Neural progenitor cell (in vitro differentiated cells): ENCODE measurements around the gene GPAM. TPM values are rescaled to one million over a fixed set of nuclear protein-coding genes. Genes with fewer than 3 reads are reported as not detected.

Experiments
- DNase-seq: peaks from one replicate; pipeline ENCODE4 v3.0.0-alpha.2; 2016; ENCODE audit warnings: low spot score
- H2AFZ ChIP-seq: fragments of 200-600 bp; sonication (generic); replicated peaks from 2 replicates; pipeline ENCODE4 v1.6.1; 2016; ENCODE audit warnings: antibody characterized with exemption
- H3F3A ChIP-seq: fragments of 200-600 bp; sonication (generic); 2 replicates; pipeline ENCODE4 v1.6.1; 2016; ENCODE audit warnings: antibody characterized with exemption, low read depth
- H3K27ac ChIP-seq: fragments of 200-600 bp; sonication (generic); 2 replicates; pipeline ENCODE4 v1.5.1; 2016; ENCODE audit warnings: mild to moderate bottlenecking
- H3K27me3 ChIP-seq: fragments of 200-600 bp; sonication (generic); 2 replicates; pipeline ENCODE4 v1.6.1; 2016; ENCODE audit warnings: mild to moderate bottlenecking, moderate library complexity
- H3K36me3 ChIP-seq: fragments of 200-600 bp; sonication (generic); 2 replicates; pipeline ENCODE4 v1.5.1; 2016
- H3K4me1 ChIP-seq: fragments of 200-600 bp; sonication (generic); 2 replicates; pipeline ENCODE4 v1.6.1; 2016; ENCODE audit warnings: mixed run types
- H3K4me2 ChIP-seq: fragments of 200-600 bp; sonication (generic); 2 replicates; pipeline ENCODE4 v1.6.1; 2016
- H3K4me3 ChIP-seq: fragments of 200-600 bp; sonication (generic); 2 replicates; pipeline ENCODE4 v1.5.1; 2016
- H3K79me2 ChIP-seq: fragments of 200-600 bp; sonication (generic); 2 replicates; pipeline ENCODE4 v1.6.1; 2016; ENCODE audit warnings: low read depth
- H3K9ac ChIP-seq: fragments of 200-600 bp; sonication (generic); 2 replicates; pipeline ENCODE4 v1.6.1; 2016
- H3K9me3 ChIP-seq: fragments of 200-600 bp; sonication (generic); 2 replicates; pipeline ENCODE4 v1.5.1; 2016; ENCODE audit warnings: low read depth
- H4K20me1 ChIP-seq: fragments of 200-600 bp; sonication (generic); 2 replicates; pipeline ENCODE4 v1.6.1; 2016; ENCODE audit warnings: low read depth
- H3K27ac Mint-ChIP-seq: 3 replicates; pipeline ENCODE4 v1.8.0; 2021; ENCODE audit warnings: mixed read lengths
- H3K27me3 Mint-ChIP-seq: 2 replicates; pipeline ENCODE4 v1.8.0; 2022; ENCODE audit warnings: low read depth, mild to moderate bottlenecking, inconsistent platforms, moderate library complexity, mixed read lengths; ENCODE audit not compliant: insufficient read depth
- H3K36me3 Mint-ChIP-seq: 3 replicates; pipeline ENCODE4 v1.8.0; 2021; ENCODE audit warnings: mixed read lengths
- H3K4me1 Mint-ChIP-seq: 3 replicates; pipeline ENCODE4 v1.8.0; 2021; ENCODE audit warnings: mixed read lengths
- H3K4me3 Mint-ChIP-seq: 3 replicates; pipeline ENCODE4 v1.8.0; 2021; ENCODE audit warnings: mild to moderate bottlenecking, moderate library complexity, mixed read lengths
- H3K9me3 Mint-ChIP-seq: 3 replicates; pipeline ENCODE4 v1.8.0; 2020; ENCODE audit warnings: mixed read lengths
- EZH2 ChIP-seq: fragments of 200-600 bp; sonication (generic); IDR thresholded peaks from 2 replicates; pipeline ENCODE4 v1.6.1; 2017; ENCODE audit warnings: antibody characterized with exemption, mild to moderate bottlenecking, moderate library complexity
- EZH2phosphoT487 ChIP-seq: fragments of 200-600 bp; sonication (generic); IDR thresholded peaks from 2 replicates; pipeline ENCODE4 v1.6.1; 2017; ENCODE audit warnings: antibody characterized with exemption
- total RNA-seq: library from RNA; depleted of rRNA; stranded (reverse); fragments of >200 nt; gene quantifications from 2 replicates; pipeline ENCODE4 v1.2.3, GENCODE V29; 2015; ENCODE audit warnings: low replicate concordance
- TF ChIP-seq, protein P1 (sequence below): fragments of 200-600 bp; sonication (generic); IDR thresholded peaks from 2 replicates; pipeline ENCODE4 v1.5.1; 2017; ENCODE audit warnings: antibody characterized with exemption, mild to moderate bottlenecking

The GPAM gene
- total RNA-seq, 1 donor from 2014 or later, result 18.9 TPM

DNA sequence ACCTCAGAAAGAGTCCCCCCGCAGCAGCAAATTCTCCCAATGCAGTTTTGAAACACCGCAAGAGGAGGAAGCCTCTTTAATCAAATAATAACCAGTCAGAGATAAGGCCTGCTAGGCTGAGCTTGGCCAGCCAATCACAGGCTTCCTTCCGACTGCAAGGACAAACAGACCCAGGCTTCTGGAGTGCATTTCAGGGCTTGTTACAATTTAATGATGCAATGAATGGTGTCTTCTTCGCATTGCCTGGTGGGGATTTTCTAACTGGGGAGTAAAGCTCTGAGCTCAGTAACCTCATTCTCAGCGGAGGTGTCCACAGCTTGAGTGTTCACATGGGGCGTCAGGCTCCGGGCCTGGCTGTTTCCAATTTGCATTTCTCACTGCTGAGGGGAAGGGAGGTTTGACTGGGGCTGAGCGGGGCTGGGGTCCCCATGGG, 31.8 kb upstream of the GPAM start:
- Histone ChIP-seq H3K27me3 (no peaks in the 10 kb centered on the region), H3K79me2 (no peaks in the 10 kb centered on the region), H3K27ac (no peak overlapping the region), H3K4me3 (no peak overlapping the region), H4K20me1 (no peaks in the 10 kb centered on the region), H3K9me3 (no peaks in the 10 kb centered on the region), H3K36me3 (no peaks in the 10 kb centered on the region), H3K9ac (no peak overlapping the region), H3K4me2 (no peak overlapping the region), H3F3A (peaks cover 6% of the 10 kb centered on the region), H2AFZ (peak overlapping the region; percentile 7), H3K4me1 (peaks cover 14% of the 10 kb centered on the region)
- peaks cover 2% of the 10 kb centered on the region for H3K9me3 Mint-ChIP-seq
- no peak for DNase-seq
- no peak overlapping the region for H3K4me3 Mint-ChIP-seq
- H3K27me3 Mint-ChIP-seq, result peaks cover 3% of the 10 kb centered on the region
- TF ChIP-seq EZH2, result no peak
- TF ChIP-seq, protein P1, sequence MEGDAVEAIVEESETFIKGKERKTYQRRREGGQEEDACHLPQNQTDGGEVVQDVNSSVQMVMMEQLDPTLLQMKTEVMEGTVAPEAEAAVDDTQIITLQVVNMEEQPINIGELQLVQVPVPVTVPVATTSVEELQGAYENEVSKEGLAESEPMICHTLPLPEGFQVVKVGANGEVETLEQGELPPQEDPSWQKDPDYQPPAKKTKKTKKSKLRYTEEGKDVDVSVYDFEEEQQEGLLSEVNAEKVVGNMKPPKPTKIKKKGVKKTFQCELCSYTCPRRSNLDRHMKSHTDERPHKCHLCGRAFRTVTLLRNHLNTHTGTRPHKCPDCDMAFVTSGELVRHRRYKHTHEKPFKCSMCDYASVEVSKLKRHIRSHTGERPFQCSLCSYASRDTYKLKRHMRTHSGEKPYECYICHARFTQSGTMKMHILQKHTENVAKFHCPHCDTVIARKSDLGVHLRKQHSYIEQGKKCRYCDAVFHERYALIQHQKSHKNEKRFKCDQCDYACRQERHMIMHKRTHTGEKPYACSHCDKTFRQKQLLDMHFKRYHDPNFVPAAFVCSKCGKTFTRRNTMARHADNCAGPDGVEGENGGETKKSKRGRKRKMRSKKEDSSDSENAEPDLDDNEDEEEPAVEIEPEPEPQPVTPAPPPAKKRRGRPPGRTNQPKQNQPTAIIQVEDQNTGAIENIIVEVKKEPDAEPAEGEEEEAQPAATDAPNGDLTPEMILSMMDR, result no peak
- H3K27ac Mint-ChIP-seq, result peak overlapping the region; percentile 54
- H3K4me1 Mint-ChIP-seq, result peaks cover 26% of the 10 kb centered on the region
- H3K36me3 Mint-ChIP-seq, result no peaks in the 10 kb centered on the region

DNA sequence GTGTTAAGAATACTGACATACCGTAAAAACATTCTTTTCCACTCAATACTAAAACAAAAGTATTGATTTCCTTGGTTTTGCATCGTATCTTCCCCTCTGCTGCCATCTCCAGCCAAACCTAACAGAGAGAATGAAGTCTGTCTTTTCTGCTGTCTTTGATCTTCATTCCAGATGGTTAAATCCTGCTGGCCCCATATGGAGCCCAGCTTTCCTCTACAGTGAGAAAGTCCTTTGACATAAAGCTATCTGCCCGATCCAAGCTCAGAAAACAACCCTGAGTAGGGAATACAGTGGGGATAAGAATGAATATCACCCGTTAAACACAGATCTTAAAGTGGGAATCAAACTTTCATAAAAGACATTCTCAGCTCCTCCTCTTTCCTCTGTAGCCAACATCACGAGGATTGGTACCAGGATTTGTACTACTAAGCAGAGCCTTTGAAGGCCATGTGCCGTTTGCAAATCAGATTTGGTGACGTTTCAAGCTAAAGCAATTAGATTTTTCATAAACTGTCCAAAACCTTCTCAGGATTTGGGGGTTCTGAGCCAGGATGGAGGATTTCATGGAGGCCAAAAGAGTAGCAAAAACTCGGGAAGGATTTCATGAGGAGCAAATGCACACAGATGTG, 30.8 kb upstream of the GPAM start:
- Mint-ChIP-seq H3K36me3 (no peaks in the 10 kb centered on the region), H3K4me1 (peaks cover 36% of the 10 kb centered on the region), H3K9me3 (no peaks in the 10 kb centered on the region), H3K4me3 (no peak overlapping the region), H3K27me3 (peaks cover 3% of the 10 kb centered on the region), H3K27ac (no peak overlapping the region)
- Histone ChIP-seq H3F3A (peaks cover 6% of the 10 kb centered on the region), H3K4me3 (no peak overlapping the region), H3K4me1 (peaks cover 14% of the 10 kb centered on the region), H3K79me2 (no peaks in the 10 kb centered on the region), H2AFZ (no peak overlapping the region), H3K9me3 (no peaks in the 10 kb centered on the region), H3K4me2 (no peak overlapping the region), H3K27me3 (no peaks in the 10 kb centered on the region), H3K36me3 (no peaks in the 10 kb centered on the region), H4K20me1 (no peaks in the 10 kb centered on the region), H3K9ac (no peak overlapping the region), H3K27ac (no peak overlapping the region)
- TF ChIP-seq EZH2phosphoT487 (no peak), EZH2 (no peak)
- TF ChIP-seq, protein P1, result no peak
- no peak for DNase-seq

DNA sequence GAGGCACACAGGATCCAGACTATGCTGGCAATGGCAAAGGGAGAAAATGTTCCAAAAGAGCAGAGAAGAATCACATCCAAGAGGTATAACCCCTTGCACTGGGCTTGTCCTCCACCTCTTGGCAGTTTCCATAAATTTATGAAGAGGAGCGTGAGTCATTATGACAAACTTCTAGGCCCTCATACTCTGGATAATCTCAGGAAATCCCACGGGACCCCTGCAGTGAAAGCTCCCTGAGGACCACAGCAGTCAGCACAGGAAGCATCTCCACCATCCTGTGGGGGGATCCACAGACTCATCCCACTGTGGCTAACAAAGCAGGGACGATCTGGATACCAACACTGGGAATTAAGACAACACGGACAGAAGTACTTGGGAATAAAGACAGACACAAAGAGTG, 30.3 kb upstream of the GPAM start:
- peaks cover 3% of the 10 kb centered on the region for H3K27me3 Mint-ChIP-seq
- Histone ChIP-seq H3K9me3 (no peaks in the 10 kb centered on the region), H3K4me3 (no peak overlapping the region), H3K27ac (no peak overlapping the region), H3K4me2 (no peak overlapping the region), H4K20me1 (no peaks in the 10 kb centered on the region), H3K36me3 (no peaks in the 10 kb centered on the region), H3K79me2 (no peaks in the 10 kb centered on the region), H3K4me1 (peaks cover 14% of the 10 kb centered on the region), H3F3A (peaks cover 6% of the 10 kb centered on the region), H3K27me3 (no peaks in the 10 kb centered on the region), H3K9ac (no peak overlapping the region), H2AFZ (no peak overlapping the region)
- no peaks in the 10 kb centered on the region for H3K9me3 Mint-ChIP-seq
- peaks cover 41% of the 10 kb centered on the region for H3K4me1 Mint-ChIP-seq
- TF ChIP-seq EZH2phosphoT487 (no peak), EZH2 (no peak)
- TF ChIP-seq, protein P1, result no peak
- no peak overlapping the region for H3K27ac Mint-ChIP-seq
- no peaks in the 10 kb centered on the region for H3K36me3 Mint-ChIP-seq
- no peak overlapping the region for H3K4me3 Mint-ChIP-seq
- no peak for DNase-seq
